Natural killer cell (primary cell): ENCODE data around the gene PAMR1. TPM values are rescaled to one million over a fixed set of nuclear protein-coding genes. Genes with fewer than 3 reads are reported as not detected.

ENCODE experiments used
- ATAC-seq, 3 donors: fragments of 150-1000 bp in 2 of 3; fragments of 200-7000 bp in 1 of 3; cut with Tn5 transposase; 1 replicate in 1 of 3; 2 replicates in 2 of 3; pipeline ENCODE4 v1.10.0; 2021; ENCODE audit warnings: mild to moderate bottlenecking in 2 of 3, moderate library complexity in 2 of 3
- DNase-seq, 2 donors: peaks; one replicate each; pipeline versions ENCODE4 v3.0.0 to v3.0.0-alpha.2; 2013 to 2021; ENCODE audit warnings: mixed read lengths in 1 of 2
- H3K27ac ChIP-seq: one replicate; pipeline ENCODE4 v1.5.1; 2013; ENCODE audit warnings: mild to moderate bottlenecking, low read length
- H3K27me3 ChIP-seq: one replicate; pipeline ENCODE4 v1.6.1; 2013; ENCODE audit warnings: low read length; ENCODE audit not compliant: control insufficient read depth, insufficient read depth
- H3K36me3 ChIP-seq: one replicate; pipeline ENCODE4 v1.6.1; 2013; ENCODE audit warnings: low read length; ENCODE audit not compliant: control insufficient read depth, insufficient read depth
- H3K4me1 ChIP-seq: one replicate; pipeline ENCODE4 v1.6.1; 2013; ENCODE audit warnings: low read length; ENCODE audit not compliant: control insufficient read depth, insufficient read depth
- H3K4me3 ChIP-seq: one replicate; pipeline ENCODE4 v1.5.1; 2013; ENCODE audit warnings: low read length
- H3K9me3 ChIP-seq: one replicate; pipeline ENCODE4 v1.6.1; 2013; ENCODE audit warnings: low read length; ENCODE audit not compliant: control insufficient read depth, insufficient read depth
- H3K27ac Mint-ChIP-seq, 2 donors: one replicate each; pipeline ENCODE4 v1.8.0; 2022; ENCODE audit warnings: mild to moderate bottlenecking in 2 of 2, mixed read lengths in 2 of 2, moderate library complexity in 1 of 2
- H3K27me3 Mint-ChIP-seq, 2 donors: one replicate each; pipeline ENCODE4 v1.8.0; 2022; ENCODE audit warnings: low read depth in 2 of 2, mixed read lengths in 2 of 2
- H3K36me3 Mint-ChIP-seq: one replicate; pipeline ENCODE4 v1.8.0; 2022; ENCODE audit warnings: mixed read lengths
- H3K4me1 Mint-ChIP-seq, 2 donors: one replicate each; pipeline ENCODE4 v1.8.0; 2022; ENCODE audit warnings: mixed read lengths in 2 of 2
- H3K4me3 Mint-ChIP-seq: one replicate; pipeline ENCODE4 v1.8.0; 2022; ENCODE audit warnings: mild to moderate bottlenecking, moderate library complexity, mixed read lengths
- H3K9me3 Mint-ChIP-seq, 2 donors: one replicate each; pipeline ENCODE4 v1.8.0; 2022; ENCODE audit warnings: mixed read lengths in 2 of 2
- CTCF ChIP-seq: fragments of 200-600 bp; IDR thresholded peaks from one replicate; pipeline ENCODE4 v1.8.0; 2022; ENCODE audit warnings: antibody characterized with exemption
- WGBS: methylation state at CpG from one replicate; pipeline ENCODE4 v1.1.7; 2013; ENCODE audit warnings: missing lambda C conversion rate; ENCODE audit not compliant: insufficient coverage; 5-methylcytosine and 5-hydroxymethylcytosine counted together
- intact Hi-C: fragments of 100-400 bp; cut with micrococcal nuclease; formaldehyde crosslinking; loops from one replicate; pipeline ENCODE4 v1.14.2; 2022
- total RNA-seq, 4 donors: library from RNA; stranded (reverse); fragments of 120-200 nt in 1 of 4; gene quantifications; one replicate each; pipeline versions ENCODE4 v1.2.3 to v1.2.4, GENCODE V29; 2013 to 2022

The PAMR1 gene
- total RNA-seq, 3 donors from 2014 or later (not counting 1 experiment from before 2014, with no cell fraction given): not detected

GRCh38 chr11:35543481-35543880 lies 18.1 kb upstream of the PAMR1 start:
- H3K27me3 Mint-ChIP-seq: peaks cover 15 to 21% of the 10 kb centered on the region in 2 donors
- H3K4me1 Mint-ChIP-seq: no peaks in the 10 kb centered on the region
- no peaks in the 10 kb centered on the region for H3K9me3 Mint-ChIP-seq
- no peak overlapping the region for H3K27ac Mint-ChIP-seq
- H3K36me3 Mint-ChIP-seq: no peaks in the 10 kb centered on the region
- DNase-seq: no peak
- WGBS: 75% methylated on average over 3 of the region's 4 CpGs
- intact Hi-C loops: no loop called here
- no peak overlapping the region for H3K27ac ChIP-seq
- no peak overlapping the region for H3K4me3 ChIP-seq
- TF ChIP-seq CTCF: no peak
- no peaks in the 10 kb centered on the region for H3K9me3 ChIP-seq
- no peaks in the 10 kb centered on the region for H3K36me3 ChIP-seq
- no peak overlapping the region for H3K4me3 Mint-ChIP-seq
- H3K4me1 ChIP-seq: no peaks in the 10 kb centered on the region
- no peak for ATAC-seq
- no peaks in the 10 kb centered on the region for H3K27me3 ChIP-seq

- no peaks in the 10 kb centered on the region for H3K9me3 ChIP-seq
- DNase-seq (no peak), ATAC-seq (no peak)
- Mint-ChIP-seq H3K4me3 (no peak overlapping the region), H3K27me3 (peaks cover 16 to 17% of the 10 kb centered on the region in 2 donors), H3K36me3 (no peaks in the 10 kb centered on the region), H3K9me3 (no peaks in the 10 kb centered on the region), H3K27ac (no peak overlapping the region), H3K4me1 (no peaks in the 10 kb centered on the region)
- no peaks in the 10 kb centered on the region for H3K4me1 ChIP-seq
- WGBS: 94% methylated on average over 4 of the region's 4 CpGs
- intact Hi-C loops: no loop called here
- H3K27ac ChIP-seq: no peak overlapping the region
- no peaks in the 10 kb centered on the region for H3K27me3 ChIP-seq
- H3K36me3 ChIP-seq: no peaks in the 10 kb centered on the region
- no peak for TF ChIP-seq CTCF
- no peak overlapping the region for H3K4me3 ChIP-seq
Measured at GRCh38 chr11:35541621-35542375, 16.4 kb upstream of the PAMR1 start.

- no peak for ATAC-seq
- no peaks in the 10 kb centered on the region for H3K36me3 Mint-ChIP-seq
- H3K4me1 Mint-ChIP-seq: no peaks in the 10 kb centered on the region
- 63% methylated on average over 1 of the region's 3 CpGs for WGBS
- H3K27me3 Mint-ChIP-seq: peaks cover 16 to 17% of the 10 kb centered on the region in 2 donors
- H3K4me3 Mint-ChIP-seq: no peak overlapping the region
- no peaks in the 10 kb centered on the region for H3K9me3 Mint-ChIP-seq
- H3K27ac Mint-ChIP-seq: no peak overlapping the region
- Histone ChIP-seq H3K4me1 (no peaks in the 10 kb centered on the region), H3K27ac (no peak overlapping the region), H3K27me3 (no peaks in the 10 kb centered on the region), H3K9me3 (no peaks in the 10 kb centered on the region), H3K4me3 (no peak overlapping the region), H3K36me3 (no peaks in the 10 kb centered on the region)
- no peak for DNase-seq
- no peak for TF ChIP-seq CTCF
- intact Hi-C loops: no loop called here
Measured at GRCh38 chr11:35540526-35540925, 15.1 kb upstream of the PAMR1 start.
